ENCODE results near the gene HDHD2. TPM values are rescaled to one million over a fixed set of nuclear protein-coding genes. Genes with fewer than 3 reads are reported as not detected.
A peak's percentile ranks its signal among the peaks of the same experiment; 100 is the strongest.

The HDHD2 gene
- total and polyA plus RNA-seq, 2 of the 13 experiments (the other 11 are each of a cell fraction or from before 2014, with no cell fraction given): 10.2 to 34.7 TPM

DNA sequence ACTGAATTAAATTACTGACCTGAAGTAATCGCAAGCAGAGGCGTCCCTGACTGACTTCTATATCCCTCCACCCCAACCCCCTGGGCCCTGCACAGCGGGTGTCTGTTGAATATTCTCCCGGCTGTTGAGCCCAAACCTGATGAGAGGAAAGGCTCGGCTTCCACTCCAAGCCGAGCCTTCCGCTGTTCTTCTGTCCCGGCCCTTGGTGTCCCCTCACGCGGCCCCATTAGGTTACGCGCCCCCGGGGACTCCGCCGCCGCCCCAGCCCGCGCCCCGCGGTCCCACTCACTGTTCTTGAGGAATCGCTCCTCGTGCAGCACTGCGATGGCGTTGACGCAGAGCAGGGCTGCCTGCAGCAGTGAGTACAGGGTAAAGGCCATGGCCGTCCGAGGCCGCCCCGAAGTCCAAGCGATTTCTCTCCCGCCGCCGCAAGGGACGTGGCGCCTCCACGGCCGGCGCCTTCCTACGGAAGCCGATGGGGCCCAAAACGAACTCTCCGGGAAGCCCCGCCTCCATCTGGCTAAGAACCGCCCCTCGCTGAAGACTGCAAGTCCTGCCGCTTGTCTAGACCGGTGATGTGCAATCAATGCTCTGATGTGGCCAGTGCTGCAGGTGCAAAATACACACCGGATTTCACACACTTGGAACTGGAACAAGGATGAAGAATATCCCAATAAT, 25.7 kb upstream of the HDHD2 start, which contains the start of gene IER3IP1 (continued):
- TF ChIP-seq MYC (CRISPR knock-in tag; IDR thresholded peaks at IDR 0.05; ENCODE audit: borderline replicate concordance) (peak; percentile 76), RORA (CRISPR knock-in tag; IDR thresholded peaks at IDR 0.05) (no peak), ATAD3A (CRISPR knock-in tag; IDR thresholded peaks at IDR 0.05) (no peak), ZNF225 (CRISPR knock-in tag; IDR thresholded peaks at IDR 0.05) (no peak), ZNF121 (CRISPR knock-in tag; IDR thresholded peaks at IDR 0.05) (peak; percentile 21; the same call in 1 of the 2 replicates), HDAC1 (CRISPR knock-in tag; IDR thresholded peaks at IDR 0.05) (peak; percentile 83), TEAD3 (CRISPR knock-in tag; optimal IDR thresholded peaks at IDR 0.05; ENCODE audit: borderline replicate concordance) (peak; percentile 9), SP4 (CRISPR knock-in tag; IDR thresholded peaks at IDR 0.05) (peak; percentile 72; the same call in 1 of the 2 replicates), CENPX (CRISPR knock-in tag; IDR thresholded peaks at IDR 0.05) (no peak), BCL6 (CRISPR knock-in tag; IDR thresholded peaks at IDR 0.05) (no peak; the same call in 1 of the 2 replicates), KMT2A (CRISPR knock-in tag; IDR thresholded peaks at IDR 0.05) (peak; percentile 93), HNRNPH1 (optimal IDR thresholded peaks at IDR 0.05; ENCODE audit: low read depth, low read length) (no peak), ZNF781 (CRISPR knock-in tag; IDR thresholded peaks at IDR 0.05; ENCODE audit: borderline replicate concordance, not compliant biosample characterization) (peak; percentile 28), ZNF569 (CRISPR knock-in tag; IDR thresholded peaks at IDR 0.05; ENCODE audit: borderline replicate concordance) (no peak), NKX3-1 (CRISPR knock-in tag; IDR thresholded peaks at IDR 0.05) (peak; percentile 33; the same call in 1 of the 2 replicates), KDM5A (IDR thresholded peaks at IDR 0.05; ENCODE audit: borderline replicate concordance, low read length) (peak; percentile 80; the same call in 1 of the 2 replicates), ZNF850 (CRISPR knock-in tag; conservative IDR thresholded peaks at IDR 0.05) (no peak), CCDC6 (CRISPR knock-in tag; IDR thresholded peaks at IDR 0.05) (no peak), SIX1 (CRISPR knock-in tag; IDR thresholded peaks at IDR 0.05; ENCODE audit: borderline replicate concordance) (no peak), ZNF737 (CRISPR knock-in tag; IDR thresholded peaks at IDR 0.05; ENCODE audit: borderline replicate concordance) (no peak), ZFP36L1 (CRISPR knock-in tag; IDR thresholded peaks at IDR 0.05) (no peak)
- TF ChIP-seq, protein P1, sequence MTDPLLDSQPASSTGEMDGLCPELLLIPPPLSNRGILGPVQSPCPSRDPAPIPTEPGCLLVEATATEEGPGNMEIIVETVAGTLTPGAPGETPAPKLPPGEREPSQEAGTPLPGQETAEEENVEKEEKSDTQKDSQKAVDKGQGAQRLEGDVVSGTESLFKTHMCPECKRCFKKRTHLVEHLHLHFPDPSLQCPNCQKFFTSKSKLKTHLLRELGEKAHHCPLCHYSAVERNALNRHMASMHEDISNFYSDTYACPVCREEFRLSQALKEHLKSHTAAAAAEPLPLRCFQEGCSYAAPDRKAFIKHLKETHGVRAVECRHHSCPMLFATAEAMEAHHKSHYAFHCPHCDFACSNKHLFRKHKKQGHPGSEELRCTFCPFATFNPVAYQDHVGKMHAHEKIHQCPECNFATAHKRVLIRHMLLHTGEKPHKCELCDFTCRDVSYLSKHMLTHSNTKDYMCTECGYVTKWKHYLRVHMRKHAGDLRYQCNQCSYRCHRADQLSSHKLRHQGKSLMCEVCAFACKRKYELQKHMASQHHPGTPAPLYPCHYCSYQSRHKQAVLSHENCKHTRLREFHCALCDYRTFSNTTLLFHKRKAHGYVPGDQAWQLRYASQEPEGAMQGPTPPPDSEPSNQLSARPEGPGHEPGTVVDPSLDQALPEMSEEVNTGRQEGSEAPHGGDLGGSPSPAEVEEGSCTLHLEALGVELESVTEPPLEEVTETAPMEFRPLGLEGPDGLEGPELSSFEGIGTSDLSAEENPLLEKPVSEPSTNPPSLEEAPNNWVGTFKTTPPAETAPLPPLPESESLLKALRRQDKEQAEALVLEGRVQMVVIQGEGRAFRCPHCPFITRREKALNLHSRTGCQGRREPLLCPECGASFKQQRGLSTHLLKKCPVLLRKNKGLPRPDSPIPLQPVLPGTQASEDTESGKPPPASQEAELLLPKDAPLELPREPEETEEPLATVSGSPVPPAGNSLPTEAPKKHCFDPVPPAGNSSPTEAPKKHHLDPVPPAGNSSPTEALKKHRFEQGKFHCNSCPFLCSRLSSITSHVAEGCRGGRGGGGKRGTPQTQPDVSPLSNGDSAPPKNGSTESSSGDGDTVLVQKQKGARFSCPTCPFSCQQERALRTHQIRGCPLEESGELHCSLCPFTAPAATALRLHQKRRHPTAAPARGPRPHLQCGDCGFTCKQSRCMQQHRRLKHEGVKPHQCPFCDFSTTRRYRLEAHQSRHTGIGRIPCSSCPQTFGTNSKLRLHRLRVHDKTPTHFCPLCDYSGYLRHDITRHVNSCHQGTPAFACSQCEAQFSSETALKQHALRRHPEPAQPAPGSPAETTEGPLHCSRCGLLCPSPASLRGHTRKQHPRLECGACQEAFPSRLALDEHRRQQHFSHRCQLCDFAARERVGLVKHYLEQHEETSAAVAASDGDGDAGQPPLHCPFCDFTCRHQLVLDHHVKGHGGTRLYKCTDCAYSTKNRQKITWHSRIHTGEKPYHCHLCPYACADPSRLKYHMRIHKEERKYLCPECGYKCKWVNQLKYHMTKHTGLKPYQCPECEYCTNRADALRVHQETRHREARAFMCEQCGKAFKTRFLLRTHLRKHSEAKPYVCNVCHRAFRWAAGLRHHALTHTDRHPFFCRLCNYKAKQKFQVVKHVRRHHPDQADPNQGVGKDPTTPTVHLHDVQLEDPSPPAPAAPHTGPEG (CRISPR knock-in tag; IDR thresholded peaks at IDR 0.05): no peak
- TF ChIP-seq, protein P2, sequence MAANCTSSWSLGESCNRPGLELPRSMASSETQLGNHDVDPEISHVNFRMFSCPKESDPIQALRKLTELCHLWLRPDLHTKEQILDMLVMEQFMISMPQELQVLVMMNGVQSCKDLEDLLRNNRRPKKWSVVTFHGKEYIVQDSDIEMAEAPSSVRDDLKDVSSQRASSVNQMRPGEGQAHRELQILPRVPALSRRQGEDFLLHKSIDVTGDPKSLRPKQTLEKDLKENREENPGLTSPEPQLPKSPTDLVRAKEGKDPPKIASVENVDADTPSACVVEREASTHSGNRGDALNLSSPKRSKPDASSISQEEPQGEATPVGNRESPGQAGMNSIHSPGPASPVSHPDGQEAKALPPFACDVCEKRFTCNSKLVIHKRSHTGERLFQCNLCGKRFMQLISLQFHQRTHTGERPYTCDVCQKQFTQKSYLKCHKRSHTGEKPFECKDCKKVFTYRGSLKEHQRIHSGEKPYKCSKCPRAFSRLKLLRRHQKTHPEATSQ (CRISPR knock-in tag; IDR thresholded peaks at IDR 0.05; ENCODE audit: borderline replicate concordance): peak; percentile 76; the same call in 1 of the 2 replicates
